Left ventricle myocardium inferior (tissue), 1 donor: Measurements from ENCODE around the gene COBLL1. TPM values are rescaled to one million over a fixed set of nuclear protein-coding genes. Genes with fewer than 3 reads are reported as not detected.

Experiments used
- DNase-seq: peaks from one replicate; pipeline ENCODE4 v3.0.0-alpha.2; 2020
- H3K27ac ChIP-seq: fragments of 200-600 bp; replicated peaks from 2 replicates; pipeline ENCODE4 v1.8.0; 2021
- H3K27me3 ChIP-seq: fragments of 200-600 bp; 2 replicates; pipeline ENCODE4 v1.8.0; 2021; ENCODE audit warnings: low read depth
- H3K36me3 ChIP-seq: fragments of 200-600 bp; 2 replicates; pipeline ENCODE4 v1.8.0; 2021
- H3K4me1 ChIP-seq: fragments of 200-600 bp; 2 replicates; pipeline ENCODE4 v1.8.0; 2021
- H3K4me3 ChIP-seq: fragments of 200-600 bp; 2 replicates; pipeline ENCODE4 v1.8.0; 2021; ENCODE audit warnings: mild to moderate bottlenecking, moderate library complexity
- H3K9me3 ChIP-seq: fragments of 200-600 bp; replicated peaks from 2 replicates; pipeline ENCODE4 v1.8.0; 2021
- intact Hi-C: fragments of 100-400 bp; cut with micrococcal nuclease; formaldehyde crosslinking; loops from one replicate; pipeline ENCODE4 v1.11.0; 2022
- total RNA-seq: library from RNA; stranded (reverse); fragmentation: NEBNext Ultra II Directional; extraction: Animal tissue kit (Norgen Biotek cat#: 25700); gene quantifications from one replicate; pipeline ENCODE4 v1.2.1, GENCODE V29; 2021
- TF ChIP-seq, protein P1 (sequence below): fragments of 200-600 bp; IDR thresholded peaks from 2 replicates; pipeline ENCODE4 v1.8.0; 2021; ENCODE audit warnings: antibody characterized with exemption, mild to moderate bottlenecking, borderline replicate concordance
- donor health status: DM: no; HTN: yes; CAD: no; lungs with severe emphysema.

The COBLL1 gene
- total RNA-seq, 1 donor from 2014 or later = 15.3 TPM

GRCh38 chr2:164773091-164773490 lies 68.5 kb downstream of the COBLL1 start:
- TF ChIP-seq, protein P1, sequence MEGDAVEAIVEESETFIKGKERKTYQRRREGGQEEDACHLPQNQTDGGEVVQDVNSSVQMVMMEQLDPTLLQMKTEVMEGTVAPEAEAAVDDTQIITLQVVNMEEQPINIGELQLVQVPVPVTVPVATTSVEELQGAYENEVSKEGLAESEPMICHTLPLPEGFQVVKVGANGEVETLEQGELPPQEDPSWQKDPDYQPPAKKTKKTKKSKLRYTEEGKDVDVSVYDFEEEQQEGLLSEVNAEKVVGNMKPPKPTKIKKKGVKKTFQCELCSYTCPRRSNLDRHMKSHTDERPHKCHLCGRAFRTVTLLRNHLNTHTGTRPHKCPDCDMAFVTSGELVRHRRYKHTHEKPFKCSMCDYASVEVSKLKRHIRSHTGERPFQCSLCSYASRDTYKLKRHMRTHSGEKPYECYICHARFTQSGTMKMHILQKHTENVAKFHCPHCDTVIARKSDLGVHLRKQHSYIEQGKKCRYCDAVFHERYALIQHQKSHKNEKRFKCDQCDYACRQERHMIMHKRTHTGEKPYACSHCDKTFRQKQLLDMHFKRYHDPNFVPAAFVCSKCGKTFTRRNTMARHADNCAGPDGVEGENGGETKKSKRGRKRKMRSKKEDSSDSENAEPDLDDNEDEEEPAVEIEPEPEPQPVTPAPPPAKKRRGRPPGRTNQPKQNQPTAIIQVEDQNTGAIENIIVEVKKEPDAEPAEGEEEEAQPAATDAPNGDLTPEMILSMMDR = no peak
- H3K27me3 ChIP-seq = no peaks in the 10 kb centered on the region
- H3K9me3 ChIP-seq = no peaks in the 10 kb centered on the region
- intact Hi-C loops = no loop called here
- no peak overlapping the region for H3K4me3 ChIP-seq
- no peaks in the 10 kb centered on the region for H3K36me3 ChIP-seq
- DNase-seq = no peak
- H3K27ac ChIP-seq = no peak overlapping the region
- H3K4me1 ChIP-seq = peaks cover 55% of the 10 kb centered on the region

DNA sequence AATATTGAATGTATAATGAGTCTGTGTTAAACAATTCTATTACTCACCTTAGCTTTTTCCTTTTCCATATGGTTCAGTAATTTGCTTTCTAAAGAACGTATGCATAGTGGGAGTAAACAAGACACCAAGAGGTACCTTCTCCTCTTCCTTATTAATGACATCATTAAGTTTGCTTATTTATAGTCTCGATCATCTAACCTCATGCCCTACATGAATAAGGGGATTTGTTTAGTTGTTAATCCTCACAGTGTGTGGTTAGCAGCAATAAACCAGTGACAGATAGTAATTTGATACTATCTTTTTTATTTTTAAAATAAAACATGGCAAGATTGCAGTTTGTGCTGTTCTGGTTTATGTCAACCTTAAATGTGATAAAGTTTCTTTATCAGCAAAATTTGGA lies 69.7 kb downstream of the COBLL1 start:
- no peaks in the 10 kb centered on the region for H3K9me3 ChIP-seq
- no peak for DNase-seq
- TF ChIP-seq, protein P1 = no peak
- H3K4me1 ChIP-seq = peaks cover 51% of the 10 kb centered on the region
- intact Hi-C loops = no loop called here
- no peaks in the 10 kb centered on the region for H3K27me3 ChIP-seq
- no peaks in the 10 kb centered on the region for H3K36me3 ChIP-seq
- H3K27ac ChIP-seq = no peak overlapping the region
- H3K4me3 ChIP-seq = no peak overlapping the region

DNA sequence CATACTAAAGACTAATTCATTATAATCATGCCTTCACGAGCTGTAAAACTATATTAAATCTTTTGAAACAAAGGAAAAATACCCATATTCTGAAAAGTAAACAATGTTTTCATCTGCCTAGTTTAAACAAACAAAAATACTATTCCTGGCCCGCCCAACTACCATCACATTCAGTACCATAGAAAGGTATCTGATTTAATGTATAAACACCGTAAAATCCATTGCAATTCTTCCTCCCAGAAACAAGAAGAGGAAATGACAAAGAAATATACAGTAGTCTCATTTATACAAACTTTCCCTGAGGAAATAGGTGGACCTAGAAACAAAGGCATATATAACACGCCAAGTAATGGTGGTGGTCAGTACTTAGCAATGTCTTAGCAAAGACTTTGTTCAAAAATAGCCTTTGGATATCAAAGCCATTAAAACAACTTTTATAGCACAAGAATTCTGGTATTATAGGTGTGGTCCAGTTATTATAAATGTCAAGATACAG lies 71.2 kb downstream of the COBLL1 start:
- Histone ChIP-seq H3K27me3 (no peaks in the 10 kb centered on the region), H3K4me1 (peaks cover 51% of the 10 kb centered on the region), H3K27ac (peak overlapping the region; percentile 48), H3K4me3 (no peak overlapping the region), H3K36me3 (no peaks in the 10 kb centered on the region), H3K9me3 (no peaks in the 10 kb centered on the region)
- intact Hi-C loops = no loop called here
- no peak for DNase-seq
- TF ChIP-seq, protein P1 = no peak

DNA sequence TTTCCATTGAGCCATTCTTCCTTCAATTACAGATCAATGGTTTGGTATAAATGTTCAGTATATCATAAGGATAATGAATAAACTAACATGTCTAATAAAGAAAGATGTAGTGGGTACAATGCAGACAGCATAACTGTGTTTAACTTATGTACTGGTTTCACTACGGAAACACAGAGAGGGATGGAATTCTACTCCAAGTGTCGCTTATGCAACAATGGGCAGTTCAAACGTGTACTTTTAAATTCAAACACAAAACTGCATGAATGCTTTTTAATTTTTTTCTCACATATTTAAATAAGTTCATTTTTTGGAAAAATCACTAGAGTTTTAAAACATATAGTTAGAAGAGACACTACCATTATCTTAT lies 74.7 kb downstream of the COBLL1 start:
- Histone ChIP-seq H3K9me3 (no peaks in the 10 kb centered on the region), H3K4me3 (no peak overlapping the region), H3K27me3 (no peaks in the 10 kb centered on the region), H3K4me1 (peaks cover 38% of the 10 kb centered on the region), H3K36me3 (no peaks in the 10 kb centered on the region), H3K27ac (no peak overlapping the region)
- no peak for DNase-seq
- intact Hi-C loops = no loop called here
- TF ChIP-seq, protein P1 = no peak

DNA sequence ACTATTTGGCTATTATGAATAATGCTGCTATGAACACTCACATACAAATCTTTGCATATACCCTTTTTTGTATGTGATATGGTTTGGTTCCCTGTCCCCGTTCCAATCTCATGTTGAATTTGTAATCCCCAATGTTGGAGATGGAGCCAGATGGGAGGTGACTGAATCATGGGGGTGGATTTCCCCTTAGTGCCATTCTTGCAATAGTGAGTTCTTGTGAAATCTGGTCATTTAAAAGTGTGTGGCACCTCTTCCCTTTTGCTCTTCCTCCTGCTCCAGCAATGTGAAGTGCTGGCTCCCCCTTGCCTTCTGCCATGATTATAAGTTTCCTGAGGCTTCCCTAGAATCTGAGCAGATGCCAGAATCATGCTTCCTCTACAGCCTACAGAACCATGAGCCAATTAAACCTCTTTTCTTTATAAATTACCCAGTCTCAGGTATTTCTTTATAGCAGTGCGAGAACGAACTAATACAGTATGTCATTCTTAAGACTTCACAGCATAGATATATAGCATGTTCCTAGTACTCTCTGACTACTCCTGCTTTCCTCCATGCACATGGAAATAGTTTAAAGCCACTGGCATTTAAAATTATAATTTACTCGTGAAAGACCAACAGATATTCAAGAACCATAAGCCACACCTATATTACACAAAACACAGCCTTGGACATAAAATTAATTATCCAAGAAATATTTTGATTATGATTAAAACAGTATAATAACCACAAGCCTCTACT lies 75.2 kb downstream of the COBLL1 start:
- TF ChIP-seq, protein P1 = no peak
- intact Hi-C loops = no loop called here

More for the DNA sequence above, 75.2 kb downstream of the COBLL1 start:
- no peak for DNase-seq
- H3K9me3 ChIP-seq = no peaks in the 10 kb centered on the region
- H3K36me3 ChIP-seq = no peaks in the 10 kb centered on the region
- peaks cover 33% of the 10 kb centered on the region for H3K4me1 ChIP-seq
- no peak overlapping the region for H3K4me3 ChIP-seq
- H3K27me3 ChIP-seq = no peaks in the 10 kb centered on the region
- no peak overlapping the region for H3K27ac ChIP-seq
